ENCODE results near the gene PRMT7. TPM values are rescaled to one million over a fixed set of nuclear protein-coding genes. Genes with fewer than 3 reads are reported as not detected.

The PRMT7 gene
- total and polyA plus RNA-seq, 2 of the 8 experiments (the other 6 are each of a cell fraction or from before 2014, with no cell fraction given), result 48.2 to 49.3 TPM

- no peak for TF ChIP-seq KDM4A (IDR thresholded peaks at IDR 0.05; ENCODE audit: low read depth, low read length, severe bottlenecking)
These were observed 45.6 kb downstream of the PRMT7 start (continued) for GRCh38 chr16:68356249-68356918.
